Measurements from ENCODE around the gene ATF1.
"Not testable (repeated sequence)": the region's sequence is repeated elsewhere in the genome, so short reads cannot be mapped to it uniquely, and the experiment has no call there.

- TF ChIP-seq CTCF, POLR2A (IDR thresholded peaks at IDR 0.05): not testable (repeated sequence)
Measured at GRCh38 chr12:50814921-50815320, 51.0 kb downstream of the ATF1 start.
